HEK293 (cell line): Measurements from ENCODE around the gene SLC34A3.

Experiments
- ZNF555 ChIP-seq: fragments of 450-650 bp; formaldehyde crosslinking; conservative IDR thresholded peaks from 2 replicates; pipeline ENCODE4 v1.5.1; 2017; ENCODE audit warnings: missing biosample characterization, mild to moderate bottlenecking, missing genetic modification characterization, inconsistent platforms
- TF ChIP-seq, protein P1 (sequence below): fragments of 450-650 bp; formaldehyde crosslinking; IDR thresholded peaks from 2 replicates; pipeline ENCODE4 v1.5.1; 2016; ENCODE audit warnings: missing biosample characterization, missing genetic modification characterization

DNA sequence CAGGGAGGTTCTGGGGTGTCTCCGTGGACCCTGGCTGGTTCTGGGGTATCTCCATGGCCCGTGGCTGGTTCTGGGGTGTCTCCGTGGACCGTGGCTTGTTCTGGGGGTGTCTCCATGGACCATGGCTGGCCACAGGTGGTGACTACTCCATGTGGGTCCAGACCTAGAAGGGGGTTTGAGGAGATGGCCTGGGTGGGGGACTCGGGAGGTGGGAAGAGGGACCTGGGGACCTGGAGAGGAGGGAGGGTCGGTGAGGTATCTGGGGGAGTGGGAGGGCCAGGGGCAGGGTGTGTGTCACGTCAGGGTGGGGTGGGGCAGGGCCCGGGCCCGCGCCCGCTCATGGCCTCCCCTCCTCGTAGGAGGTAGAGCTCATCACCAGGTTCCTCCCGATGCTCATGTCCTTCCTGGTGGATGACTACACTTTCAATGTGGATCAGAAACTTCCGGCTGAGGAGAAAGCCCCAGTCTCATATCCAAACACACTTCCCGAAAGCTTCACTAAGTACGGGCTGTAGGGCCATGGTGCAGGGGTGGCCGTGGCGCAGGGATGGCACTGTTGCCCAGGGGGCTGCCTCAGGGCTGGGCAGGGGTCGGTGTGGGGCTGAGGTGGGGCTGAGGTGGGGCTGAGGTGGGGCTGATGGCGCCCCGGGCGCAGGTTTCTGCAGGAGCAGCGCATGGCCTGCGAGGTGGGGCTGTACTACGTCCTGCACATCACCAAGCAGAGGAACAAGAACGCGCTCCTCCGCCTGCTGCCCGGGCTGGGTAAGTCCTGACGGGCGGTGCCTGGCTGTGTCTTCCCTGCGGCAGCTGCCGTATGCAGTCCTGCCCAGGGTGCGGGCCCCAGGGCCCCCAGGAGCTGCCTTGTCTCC lies 36.1 kb downstream of the SLC34A3 start:
- TF ChIP-seq, protein P1, sequence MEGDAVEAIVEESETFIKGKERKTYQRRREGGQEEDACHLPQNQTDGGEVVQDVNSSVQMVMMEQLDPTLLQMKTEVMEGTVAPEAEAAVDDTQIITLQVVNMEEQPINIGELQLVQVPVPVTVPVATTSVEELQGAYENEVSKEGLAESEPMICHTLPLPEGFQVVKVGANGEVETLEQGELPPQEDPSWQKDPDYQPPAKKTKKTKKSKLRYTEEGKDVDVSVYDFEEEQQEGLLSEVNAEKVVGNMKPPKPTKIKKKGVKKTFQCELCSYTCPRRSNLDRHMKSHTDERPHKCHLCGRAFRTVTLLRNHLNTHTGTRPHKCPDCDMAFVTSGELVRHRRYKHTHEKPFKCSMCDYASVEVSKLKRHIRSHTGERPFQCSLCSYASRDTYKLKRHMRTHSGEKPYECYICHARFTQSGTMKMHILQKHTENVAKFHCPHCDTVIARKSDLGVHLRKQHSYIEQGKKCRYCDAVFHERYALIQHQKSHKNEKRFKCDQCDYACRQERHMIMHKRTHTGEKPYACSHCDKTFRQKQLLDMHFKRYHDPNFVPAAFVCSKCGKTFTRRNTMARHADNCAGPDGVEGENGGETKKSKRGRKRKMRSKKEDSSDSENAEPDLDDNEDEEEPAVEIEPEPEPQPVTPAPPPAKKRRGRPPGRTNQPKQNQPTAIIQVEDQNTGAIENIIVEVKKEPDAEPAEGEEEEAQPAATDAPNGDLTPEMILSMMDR (tag by site-specific recombination): no peak
- no peak for TF ChIP-seq ZNF555 (tag by site-specific recombination)
